ENCODE data around the gene NBEAL1.
A peak's percentile ranks its signal among the peaks of the same experiment; 100 is the strongest.
"Not testable (repeated sequence)": the region's sequence is repeated elsewhere in the genome, so short reads cannot be mapped to it uniquely, and the experiment has no call there.

Gene NBEAL1

DNA sequence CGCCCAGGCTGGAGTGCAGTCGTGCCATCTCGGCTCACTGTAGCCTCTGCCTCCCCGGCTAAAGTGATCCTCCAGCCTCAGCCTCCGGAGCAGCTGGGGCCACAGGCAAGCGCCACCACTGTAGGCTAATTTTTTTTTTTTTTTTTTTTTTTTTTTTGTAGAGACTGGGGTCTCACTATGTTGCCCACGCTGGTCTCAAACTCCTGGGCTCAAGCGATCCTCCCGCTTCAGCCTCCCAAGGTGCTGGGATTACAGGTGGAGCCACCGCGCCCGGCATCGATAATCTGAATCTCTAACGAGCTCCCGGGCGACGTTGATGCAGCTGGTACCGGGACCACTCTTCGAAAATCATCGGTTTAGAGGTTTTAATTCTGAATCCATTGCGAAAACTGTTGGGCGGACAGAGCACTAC lies 223.6 kb downstream of the NBEAL1 start:
- DNase-seq, result no peak

DNA sequence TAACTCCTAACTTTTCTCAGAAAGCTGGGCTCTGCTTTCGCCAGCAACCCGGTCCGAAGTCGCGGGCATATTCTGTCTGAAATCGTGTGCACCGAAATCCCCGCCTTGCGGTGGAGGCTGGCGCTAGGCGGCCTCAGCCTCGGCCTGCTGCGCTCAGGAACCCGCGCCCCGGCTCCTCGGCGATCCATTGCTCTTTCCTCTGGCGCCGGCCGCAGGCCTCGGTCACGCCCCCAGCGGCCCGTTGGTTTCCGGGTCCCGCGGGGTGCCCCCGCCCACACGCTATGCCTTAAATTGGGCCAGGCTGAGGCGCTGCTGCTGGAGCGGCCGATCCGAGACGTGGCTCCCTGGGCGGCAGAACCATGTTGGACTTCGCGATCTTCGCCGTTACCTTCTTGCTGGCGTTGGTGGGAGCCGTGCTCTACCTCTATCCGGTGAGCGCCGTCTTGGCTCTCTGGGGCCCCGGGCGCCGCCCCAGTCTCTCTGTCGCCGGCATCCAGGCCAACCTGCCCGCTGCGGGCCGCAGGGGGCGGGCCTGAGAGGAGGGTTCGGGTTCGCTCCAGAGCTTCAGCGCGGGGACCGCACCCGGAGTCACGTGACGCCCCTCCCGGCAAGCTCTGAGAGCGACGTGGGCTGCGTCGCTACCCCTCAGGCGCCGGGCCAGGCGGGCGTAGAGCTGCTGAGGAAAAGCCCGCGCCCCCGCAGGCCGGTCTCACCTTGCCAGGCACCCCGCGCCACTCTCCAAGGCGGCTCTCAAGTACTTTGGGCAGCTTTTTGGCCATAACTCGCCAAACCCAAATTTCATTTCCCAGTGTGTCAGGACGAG lies 224.2 kb downstream of the NBEAL1 start, which contains the start of gene CYP20A1:
Gene CYP20A1, plus strand, starts transcription at position 315 of the 823 bp plus-strand sequence. Its CDS starts 45 bp downstream, at position 360.
- peak; percentile 97 to 98 for DNase-seq

DNA sequence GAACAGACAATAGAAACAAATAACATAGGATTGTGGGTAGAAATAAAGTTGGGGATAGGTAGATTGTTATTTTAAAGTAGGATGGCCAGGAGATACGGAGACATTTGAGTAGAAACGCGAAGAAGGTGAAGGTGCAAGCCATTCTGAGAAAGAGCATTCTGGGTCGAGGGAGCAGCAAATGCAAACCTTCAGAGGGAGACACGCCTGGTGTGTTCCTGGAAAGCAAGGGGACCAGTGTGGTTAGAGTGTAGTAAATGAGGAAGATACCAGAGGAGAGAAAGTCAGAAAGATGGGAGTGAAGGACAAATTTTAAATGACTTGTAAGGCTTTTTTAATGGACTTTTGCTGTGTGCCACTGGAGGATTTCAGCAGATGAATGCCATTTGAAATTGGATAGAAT lies 225.8 kb downstream of the NBEAL1 start:
- DNase-seq, result no peak

DNA sequence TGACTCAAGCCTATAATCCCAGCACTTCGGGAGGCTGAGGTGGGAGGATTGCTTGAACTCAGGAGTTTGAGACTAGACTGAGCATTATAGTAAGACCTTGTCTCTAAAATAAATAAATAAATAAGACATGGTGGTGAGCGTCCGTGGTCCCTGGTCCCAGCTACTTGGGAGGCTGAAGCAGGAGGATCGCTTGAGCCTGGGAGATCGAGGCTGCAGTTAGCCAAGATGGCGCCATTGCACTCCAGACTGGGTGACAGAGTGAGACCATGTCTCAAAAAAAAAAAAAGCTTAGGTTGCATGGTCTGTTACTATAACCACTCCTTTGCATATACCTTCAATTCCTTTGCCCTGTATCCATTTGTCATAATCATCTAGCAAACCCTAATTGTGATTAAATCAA lies 227.8 kb downstream of the NBEAL1 start:
- no peak for DNase-seq

DNA sequence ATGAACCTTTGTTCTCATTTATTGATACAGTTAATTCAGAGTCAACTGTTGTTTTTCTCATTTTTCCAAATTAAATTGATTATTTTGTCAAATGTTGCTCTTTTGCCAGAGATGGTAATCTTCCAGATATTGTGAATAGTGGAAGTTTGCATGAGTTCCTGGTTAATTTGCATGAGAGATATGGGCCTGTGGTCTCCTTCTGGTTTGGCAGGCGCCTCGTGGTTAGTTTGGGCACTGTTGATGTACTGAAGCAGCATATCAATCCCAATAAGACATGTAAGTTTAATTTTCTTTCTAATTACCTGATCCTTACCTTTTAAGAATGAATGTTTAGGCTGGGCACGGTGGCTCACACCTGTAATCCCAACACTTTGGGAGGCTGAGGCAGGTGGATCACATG lies 232.0 kb downstream of the NBEAL1 start:
- DNase-seq, result no peak

DNA sequence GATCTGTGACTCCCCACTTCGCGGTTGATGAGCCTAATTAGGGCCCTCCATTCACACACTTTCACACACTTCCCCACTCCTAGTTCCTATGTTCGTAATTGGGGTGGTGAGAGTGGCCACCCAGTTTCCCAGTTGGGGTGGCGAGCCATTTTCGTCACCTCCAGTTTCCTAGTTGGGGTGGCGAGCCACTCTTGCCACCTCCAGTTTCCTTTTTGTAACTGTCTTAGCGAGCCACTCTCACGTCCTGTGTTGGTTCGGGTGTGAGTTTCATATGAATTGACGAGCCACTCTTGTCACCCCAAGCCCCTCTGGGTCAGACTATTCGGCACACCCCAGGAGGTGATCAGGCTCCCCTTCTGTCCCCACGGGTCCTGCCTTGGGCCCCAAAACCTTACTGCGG lies 238.1 kb downstream of the NBEAL1 start:
- DNase-seq, result no peak

DNA sequence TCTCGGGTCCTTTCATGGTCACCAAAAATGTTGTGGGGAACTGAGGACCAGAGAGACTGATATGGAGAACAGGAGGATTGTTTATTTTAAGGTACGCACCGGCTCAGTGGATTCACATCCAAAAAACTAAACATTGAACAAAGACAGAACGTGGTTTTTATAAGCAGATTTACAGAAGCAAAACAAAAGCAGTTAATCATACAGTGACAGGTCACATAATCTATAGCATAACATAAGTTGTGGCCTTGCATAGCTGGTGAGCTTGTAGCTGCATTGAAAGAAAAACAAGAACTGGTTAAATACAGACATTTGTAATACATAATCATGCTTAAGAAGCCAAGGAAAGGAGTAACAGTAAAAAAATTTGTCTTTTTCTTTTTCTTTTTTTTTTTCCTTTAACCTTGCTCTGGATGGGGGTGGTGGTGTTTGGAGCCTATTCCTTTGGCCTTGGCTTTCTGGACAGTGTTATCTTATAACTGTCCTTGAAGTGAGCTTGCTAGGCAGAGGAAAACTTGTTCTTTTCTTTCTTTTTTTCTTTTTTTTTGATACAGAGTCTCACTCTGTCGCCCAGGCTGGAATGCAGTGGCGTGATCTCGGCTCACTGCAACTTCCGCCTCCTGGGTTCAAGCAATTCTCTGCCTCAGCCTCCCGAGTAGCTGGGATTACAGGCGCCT lies 238.9 kb downstream of the NBEAL1 start:
- DNase-seq, result not testable (repeated sequence)

DNA sequence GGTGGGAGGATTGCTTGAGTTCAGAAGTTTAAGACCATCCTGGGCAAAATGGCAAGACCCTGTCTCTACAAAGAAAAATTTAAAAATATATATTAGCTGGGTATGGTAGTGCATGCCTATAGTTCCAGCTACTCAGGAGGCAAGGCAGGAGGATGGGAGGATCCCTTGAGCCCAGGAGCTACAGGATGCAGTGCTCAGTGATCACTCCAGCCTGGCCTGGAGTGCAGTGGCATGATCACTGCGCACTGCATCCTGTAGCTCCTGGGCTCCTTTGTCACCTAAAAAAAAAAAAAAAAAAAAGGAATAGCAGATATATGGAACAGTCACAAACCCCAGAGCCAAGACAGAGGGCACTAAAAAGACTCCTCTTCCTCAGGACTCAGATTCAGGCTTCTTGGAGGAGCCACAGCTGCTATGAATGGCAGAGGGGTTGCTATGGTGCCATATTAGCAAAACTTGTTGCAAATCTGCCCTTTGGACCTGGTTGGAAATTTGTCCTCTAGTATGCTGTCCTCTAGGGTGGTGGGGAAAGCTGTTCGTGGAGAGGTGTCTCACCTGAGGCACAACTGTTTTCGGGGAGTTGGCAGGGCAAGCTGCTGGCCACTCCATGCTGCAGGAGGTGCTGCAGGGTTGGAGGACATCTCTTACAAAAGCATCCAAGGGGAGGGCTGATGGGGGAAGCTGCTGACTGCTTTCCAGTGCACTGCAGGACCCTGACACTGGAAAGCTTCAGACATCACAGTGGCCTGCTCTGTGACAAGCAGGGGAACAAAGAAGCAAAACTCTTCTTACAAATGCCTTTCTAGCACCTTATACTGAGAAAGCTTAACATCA lies 246.9 kb downstream of the NBEAL1 start:
- no peak for DNase-seq

Measured in stimulated activated CD4-positive, alpha-beta T cell treated with anti-CD3 and anti-CD28 coated beads, Interleukin-2, amount 100 ng/mL, for 24 hours (primary cell).